Astrocyte (in vitro differentiated cells and primary cell): ENCODE measurements around the gene TIMM13. TPM values are rescaled to one million over a fixed set of nuclear protein-coding genes. Genes with fewer than 3 reads are reported as not detected.
"Not testable (repeated sequence)": the region's sequence is repeated elsewhere in the genome, so short reads cannot be mapped to it uniquely, and the experiment has no call there.

ENCODE experiments used
- DNase-seq: peaks from one replicate; pipeline ENCODE4 v3.0.0-alpha.2; 2010; ENCODE audit warnings: low read depth
- FAIRE-seq: peaks from 2 replicates; lab custom pipeline; 2011; peaks lifted over from hg19 to GRCh38; lab: Jason Lieb, UNC
- H2AFZ ChIP-seq: 2 replicates; pipeline ENCODE4 v1.6.0; 2012; ENCODE audit warnings: low read depth, low read length, inconsistent platforms
- H3K27ac ChIP-seq: 2 replicates; pipeline ENCODE4 v1.5.1; 2011; ENCODE audit warnings: low read depth, low read length, inconsistent platforms
- H3K27me3 ChIP-seq: 2 replicates; pipeline ENCODE4 v1.6.0; 2011; ENCODE audit warnings: low read length, inconsistent platforms; ENCODE audit not compliant: insufficient read depth
- H3K36me3 ChIP-seq: 2 replicates; pipeline ENCODE4 v1.5.1; 2011; ENCODE audit warnings: low read length, inconsistent platforms; ENCODE audit not compliant: insufficient read depth
- H3K4me1 ChIP-seq: 2 replicates; pipeline ENCODE4 v1.5.1; 2011; ENCODE audit warnings: low read length, inconsistent platforms; ENCODE audit not compliant: insufficient read depth
- H3K4me2 ChIP-seq: 2 replicates; pipeline ENCODE4 v1.6.0; 2012; ENCODE audit warnings: low read length, inconsistent platforms
- H3K4me3 ChIP-seq: 2 replicates; pipeline ENCODE4 v1.5.1; 2011; ENCODE audit warnings: low read depth, mild to moderate bottlenecking, low read length, inconsistent platforms; ENCODE audit not compliant: insufficient read depth
- H3K79me2 ChIP-seq: 2 replicates; pipeline ENCODE4 v1.6.0; 2012; ENCODE audit warnings: mild to moderate bottlenecking, low read length, inconsistent platforms; ENCODE audit not compliant: insufficient read depth
- H3K9ac ChIP-seq: 2 replicates; pipeline ENCODE4 v1.6.0; 2012; ENCODE audit warnings: mild to moderate bottlenecking, low read length, inconsistent platforms
- H3K9me3 ChIP-seq: 2 replicates; pipeline ENCODE4 v1.5.1; 2012; ENCODE audit warnings: low read depth, mild to moderate bottlenecking, low read length, inconsistent platforms; ENCODE audit not compliant: insufficient read depth
- H4K20me1 ChIP-seq: 2 replicates; pipeline ENCODE4 v1.6.0; 2012; ENCODE audit warnings: low read length, inconsistent platforms; ENCODE audit not compliant: insufficient read depth
- H3K27ac Mint-ChIP-seq: one replicate; pipeline ENCODE4 v1.8.0; 2021; ENCODE audit warnings: mild to moderate bottlenecking, mixed read lengths; ENCODE audit not compliant: unreplicated experiment
- H3K27me3 Mint-ChIP-seq: one replicate; pipeline ENCODE4 v1.8.0; 2021; ENCODE audit warnings: low read depth, mixed read lengths; ENCODE audit not compliant: unreplicated experiment
- H3K36me3 Mint-ChIP-seq: one replicate; pipeline ENCODE4 v1.8.0; 2021; ENCODE audit warnings: low read depth, mixed read lengths; ENCODE audit not compliant: unreplicated experiment
- H3K4me1 Mint-ChIP-seq: one replicate; pipeline ENCODE4 v1.8.0; 2021; ENCODE audit warnings: low read depth, mixed read lengths; ENCODE audit not compliant: unreplicated experiment
- H3K4me3 Mint-ChIP-seq: one replicate; pipeline ENCODE4 v1.8.0; 2021; ENCODE audit warnings: mild to moderate bottlenecking, moderate library complexity, mixed read lengths; ENCODE audit not compliant: unreplicated experiment
- H3K9me3 Mint-ChIP-seq: one replicate; pipeline ENCODE4 v1.8.0; 2021; ENCODE audit warnings: mild to moderate bottlenecking, mixed read lengths; ENCODE audit not compliant: unreplicated experiment
- CTCF ChIP-seq: IDR thresholded peaks from 2 replicates; pipeline ENCODE4 v1.5.1; 2011; ENCODE audit warnings: low read depth, mild to moderate bottlenecking, inconsistent platforms, low read length, moderate library complexity; ENCODE audit not compliant: insufficient read depth
- EZH2 ChIP-seq: IDR thresholded peaks from 2 replicates; pipeline ENCODE4 v1.6.1; 2012; ENCODE audit warnings: mild to moderate bottlenecking, low read length, inconsistent platforms; ENCODE audit not compliant: insufficient read depth
- total RNA-seq: library from RNA; stranded (reverse); gene quantifications from 2 replicates; pipeline ENCODE4 v1.2.1, GENCODE V29; 2021

The TIMM13 gene
- total RNA-seq, 1 donor from 2014 or later = 105 TPM

- no peaks in the 10 kb centered on the region for H3K79me2 ChIP-seq
- no peak for FAIRE-seq
- Mint-ChIP-seq H3K27me3 (no peaks in the 10 kb centered on the region), H3K4me1 (no peaks in the 10 kb centered on the region), H3K27ac (no peak overlapping the region), H3K4me3 (no peak overlapping the region), H3K9me3 (peaks cover 6% of the 10 kb centered on the region), H3K36me3 (no peaks in the 10 kb centered on the region)
- no peak overlapping the region for H3K4me3 ChIP-seq
- no peaks in the 10 kb centered on the region for H3K9me3 ChIP-seq
- H3K27ac ChIP-seq = no peak overlapping the region
- H3K4me1 ChIP-seq = no peaks in the 10 kb centered on the region
- no peak overlapping the region for H2AFZ ChIP-seq
- H3K9ac ChIP-seq = no peak overlapping the region
- no peak overlapping the region for H3K4me2 ChIP-seq
- no peaks in the 10 kb centered on the region for H3K27me3 ChIP-seq
- H3K36me3 ChIP-seq = no peaks in the 10 kb centered on the region
- no peak for DNase-seq
- TF ChIP-seq EZH2 = no peak
- TF ChIP-seq CTCF = no peak
- H4K20me1 ChIP-seq = no peaks in the 10 kb centered on the region
These were observed 27.8 kb downstream of the TIMM13 start for GRCh38 chr19:2399582-2399981.

- Mint-ChIP-seq H3K27ac (no peak overlapping the region), H3K4me1 (no peaks in the 10 kb centered on the region), H3K27me3 (no peaks in the 10 kb centered on the region), H3K36me3 (no peaks in the 10 kb centered on the region), H3K9me3 (peaks cover 5% of the 10 kb centered on the region), H3K4me3 (no peak overlapping the region)
- Histone ChIP-seq H3K79me2 (no peaks in the 10 kb centered on the region), H3K4me3 (no peak overlapping the region), H2AFZ (no peak overlapping the region), H3K36me3 (no peaks in the 10 kb centered on the region), H3K9me3 (no peaks in the 10 kb centered on the region), H3K9ac (no peak overlapping the region), H3K4me1 (no peaks in the 10 kb centered on the region), H4K20me1 (no peaks in the 10 kb centered on the region), H3K4me2 (no peak overlapping the region), H3K27me3 (no peaks in the 10 kb centered on the region), H3K27ac (no peak overlapping the region)
- no peak for TF ChIP-seq CTCF
- TF ChIP-seq EZH2 = no peak
- FAIRE-seq (no peak), DNase-seq (no peak)
These were observed 28.6 kb downstream of the TIMM13 start for GRCh38 chr19:2398735-2399305.

- not testable (repeated sequence) for H3K9ac ChIP-seq, H3K9me3 Mint-ChIP-seq, H3K36me3 Mint-ChIP-seq, H4K20me1 ChIP-seq, H3K36me3 ChIP-seq, H3K4me1 ChIP-seq, DNase-seq, H3K27me3 ChIP-seq, H3K4me1 Mint-ChIP-seq, H3K27me3 Mint-ChIP-seq, H3K79me2 ChIP-seq, H3K4me2 ChIP-seq, H3K9me3 ChIP-seq, H3K4me3 Mint-ChIP-seq, H3K27ac Mint-ChIP-seq, FAIRE-seq, H2AFZ ChIP-seq, H3K27ac ChIP-seq, H3K4me3 ChIP-seq
These were observed 30.2 kb downstream of the TIMM13 start for GRCh38 chr19:2397173-2397572.

- H3K27ac ChIP-seq, H3K9me3 Mint-ChIP-seq, H3K4me1 ChIP-seq, H3K79me2 ChIP-seq, H3K4me2 ChIP-seq, H3K4me1 Mint-ChIP-seq, DNase-seq, H4K20me1 ChIP-seq, H3K36me3 Mint-ChIP-seq, H3K4me3 ChIP-seq, H3K27ac Mint-ChIP-seq, H3K4me3 Mint-ChIP-seq, H3K9ac ChIP-seq, H3K27me3 ChIP-seq, H2AFZ ChIP-seq, FAIRE-seq, H3K9me3 ChIP-seq, H3K27me3 Mint-ChIP-seq, H3K36me3 ChIP-seq: not testable (repeated sequence)
These were observed 32.0 kb downstream of the TIMM13 start for GRCh38 chr19:2395293-2395829.
